Activated T-helper 17 cell treated with anti-CD3 and anti-CD28 coated beads, Interleukin-2, amount 50 U/mL, for 72 hours (primary cell): ENCODE measurements around the gene TLE7. TPM values are rescaled to one million over a fixed set of nuclear protein-coding genes. Genes with fewer than 3 reads are reported as not detected.

Experiments
- ATAC-seq: fragments of 150-1000 bp; cut with Tn5 transposase; replicated peaks from 2 replicates; pipeline ENCODE4 v1.10.0; 2021; ENCODE audit warnings: mild to moderate bottlenecking, moderate library complexity
- H3K27ac Mint-ChIP-seq: one replicate; pipeline ENCODE4 v1.8.0; 2022; ENCODE audit warnings: mixed read lengths
- H3K27me3 Mint-ChIP-seq: one replicate; pipeline ENCODE4 v1.8.0; 2022; ENCODE audit warnings: mixed read lengths
- H3K36me3 Mint-ChIP-seq: one replicate; pipeline ENCODE4 v1.8.0; 2022; ENCODE audit warnings: low read depth, mild to moderate bottlenecking, mixed read lengths
- H3K4me1 Mint-ChIP-seq: one replicate; pipeline ENCODE4 v1.8.0; 2022; ENCODE audit warnings: mixed read lengths
- H3K4me3 Mint-ChIP-seq: one replicate; pipeline ENCODE4 v1.8.0; 2022; ENCODE audit warnings: mild to moderate bottlenecking, mixed read lengths
- H3K9me3 Mint-ChIP-seq: one replicate; pipeline ENCODE4 v1.8.0; 2022; ENCODE audit warnings: mixed read lengths
- total RNA-seq, 2 donors: library from RNA; stranded (reverse); gene quantifications; one replicate each; pipeline ENCODE4 v1.2.3, GENCODE V29; 2022

Gene TLE7
- total RNA-seq, 2 donors from 2014 or later: not detected

DNA sequence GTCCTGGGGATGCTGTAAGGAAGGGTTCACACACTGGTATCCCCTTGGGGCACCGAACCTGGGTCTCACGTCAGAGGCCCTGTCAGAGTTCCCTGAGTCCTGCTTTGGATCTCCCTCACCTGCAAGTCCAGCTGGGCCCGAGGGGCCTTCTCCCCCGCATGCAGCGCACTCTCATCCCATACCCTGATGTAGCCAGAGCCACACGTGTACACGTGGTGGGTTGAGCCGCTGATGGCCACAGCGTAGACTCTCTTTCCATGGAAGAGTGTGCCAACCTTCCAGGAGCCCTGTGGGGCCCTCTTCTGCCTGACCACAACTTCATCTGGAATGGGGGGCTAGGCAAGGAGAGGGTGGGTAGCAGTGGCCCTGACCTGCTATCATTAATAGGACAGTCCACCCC, 9.9 kb downstream of the TLE7 start:
- no peaks in the 10 kb centered on the region for H3K4me1 Mint-ChIP-seq
- H3K27ac Mint-ChIP-seq: no peak overlapping the region
- H3K4me3 Mint-ChIP-seq: no peak overlapping the region
- H3K36me3 Mint-ChIP-seq: no peaks in the 10 kb centered on the region
- no peaks in the 10 kb centered on the region for H3K9me3 Mint-ChIP-seq
- peaks cover 13% of the 10 kb centered on the region for H3K27me3 Mint-ChIP-seq
- ATAC-seq: no peak

GRCh38 chr16:71431176-71431575, 10.7 kb downstream of the TLE7 start:
- no peaks in the 10 kb centered on the region for H3K9me3 Mint-ChIP-seq
- H3K4me3 Mint-ChIP-seq: no peak overlapping the region
- peaks cover 20% of the 10 kb centered on the region for H3K27me3 Mint-ChIP-seq
- H3K4me1 Mint-ChIP-seq: no peaks in the 10 kb centered on the region
- H3K27ac Mint-ChIP-seq: no peak overlapping the region
- no peaks in the 10 kb centered on the region for H3K36me3 Mint-ChIP-seq
- ATAC-seq: no peak

- Mint-ChIP-seq H3K9me3 (no peaks in the 10 kb centered on the region), H3K27ac (no peak overlapping the region), H3K36me3 (no peaks in the 10 kb centered on the region), H3K4me3 (no peak overlapping the region), H3K27me3 (peaks cover 22% of the 10 kb centered on the region), H3K4me1 (no peaks in the 10 kb centered on the region)
- ATAC-seq: no peak
Measured at GRCh38 chr16:71430744-71431143, 11.1 kb downstream of the TLE7 start.

DNA sequence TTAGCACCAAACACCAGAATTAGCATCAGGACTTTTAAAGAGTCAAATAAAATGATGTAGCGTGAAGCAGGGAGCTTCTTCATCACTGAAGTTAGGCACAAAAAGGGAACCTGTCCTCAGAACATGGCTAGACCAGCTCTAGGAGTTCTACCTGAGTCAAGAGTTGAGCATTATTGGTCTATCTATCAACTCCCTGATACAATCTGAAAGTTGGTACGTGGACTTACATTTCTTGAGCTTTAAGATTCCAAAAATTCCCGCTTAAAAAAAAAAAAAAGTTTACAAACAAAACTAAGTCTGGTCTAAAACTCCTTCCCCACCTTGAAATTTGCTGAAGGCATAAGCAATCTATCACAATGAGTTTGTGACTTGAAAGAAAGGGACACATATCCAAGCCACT, 12.3 kb downstream of the TLE7 start:
- Mint-ChIP-seq H3K36me3 (no peaks in the 10 kb centered on the region), H3K9me3 (no peaks in the 10 kb centered on the region), H3K4me1 (no peaks in the 10 kb centered on the region), H3K27me3 (peaks cover 32% of the 10 kb centered on the region), H3K4me3 (no peak overlapping the region), H3K27ac (no peak overlapping the region)
- ATAC-seq: no peak

GRCh38 chr16:71428883-71429282, 13.0 kb downstream of the TLE7 start:
- H3K36me3 Mint-ChIP-seq: no peaks in the 10 kb centered on the region
- no peak for ATAC-seq
- H3K4me1 Mint-ChIP-seq: no peaks in the 10 kb centered on the region
- no peak overlapping the region for H3K27ac Mint-ChIP-seq
- H3K27me3 Mint-ChIP-seq: peaks cover 37% of the 10 kb centered on the region
- H3K9me3 Mint-ChIP-seq: no peaks in the 10 kb centered on the region
- no peak overlapping the region for H3K4me3 Mint-ChIP-seq

DNA sequence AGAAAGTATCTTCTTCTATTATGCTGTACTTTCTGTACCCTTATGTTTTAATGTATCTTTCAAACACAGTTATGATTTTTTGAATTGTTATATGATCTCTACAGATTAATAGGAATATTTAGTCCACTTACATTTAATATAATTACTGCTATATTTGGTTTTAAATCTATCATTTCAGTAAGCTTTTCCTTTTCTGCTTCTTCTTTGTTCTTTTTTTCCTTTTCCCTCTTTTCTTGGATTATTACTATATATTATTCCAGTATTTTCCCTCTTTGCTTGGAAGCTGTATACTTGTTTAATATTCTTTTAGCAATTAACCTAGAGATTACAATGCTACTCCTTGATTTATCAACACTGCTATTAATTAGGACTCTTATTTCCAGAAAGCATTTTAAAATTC, 13.5 kb downstream of the TLE7 start:
- Mint-ChIP-seq H3K4me3 (no peak overlapping the region), H3K27ac (no peak overlapping the region), H3K9me3 (no peaks in the 10 kb centered on the region), H3K27me3 (peaks cover 38% of the 10 kb centered on the region), H3K36me3 (no peaks in the 10 kb centered on the region), H3K4me1 (no peaks in the 10 kb centered on the region)
- ATAC-seq: no peak

DNA sequence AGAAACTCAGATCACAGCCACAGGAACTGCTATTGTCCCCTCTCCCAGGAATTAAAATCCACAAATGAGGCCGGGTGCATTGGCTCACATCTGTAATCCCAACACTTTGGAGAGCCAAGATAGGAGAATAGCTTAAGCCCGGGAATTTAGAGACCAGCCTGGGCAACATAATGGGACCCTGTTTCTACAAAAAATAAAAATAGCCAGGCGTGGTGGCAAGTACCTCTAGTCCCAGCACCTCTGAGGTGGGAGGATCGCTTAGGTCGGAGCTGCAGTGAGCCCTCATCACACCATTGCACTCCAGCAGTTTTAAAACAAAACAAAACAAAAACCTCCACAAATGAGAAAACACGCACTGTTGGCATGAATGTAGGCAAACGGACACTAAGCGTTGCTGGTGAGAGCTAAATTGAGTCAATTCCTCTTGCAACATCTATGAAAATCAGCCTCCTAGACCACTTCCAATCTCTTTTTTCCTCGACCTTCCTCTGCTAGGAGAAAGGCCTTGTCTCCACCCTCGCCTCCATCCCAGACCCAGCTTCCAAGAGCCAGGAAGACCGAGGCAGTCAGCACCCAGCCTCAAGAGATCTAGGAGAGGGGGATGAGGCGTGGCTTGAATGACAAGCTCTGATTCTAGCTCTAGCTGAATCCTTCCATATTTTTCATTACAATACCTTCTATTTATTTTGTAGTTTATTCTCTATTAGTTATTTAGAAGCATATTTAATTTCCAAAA, 14.8 kb downstream of the TLE7 start:
- Mint-ChIP-seq H3K27me3 (peaks cover 38% of the 10 kb centered on the region), H3K36me3 (no peaks in the 10 kb centered on the region), H3K27ac (no peak overlapping the region), H3K9me3 (no peaks in the 10 kb centered on the region), H3K4me3 (no peak overlapping the region), H3K4me1 (no peaks in the 10 kb centered on the region)
- ATAC-seq: no peak

DNA sequence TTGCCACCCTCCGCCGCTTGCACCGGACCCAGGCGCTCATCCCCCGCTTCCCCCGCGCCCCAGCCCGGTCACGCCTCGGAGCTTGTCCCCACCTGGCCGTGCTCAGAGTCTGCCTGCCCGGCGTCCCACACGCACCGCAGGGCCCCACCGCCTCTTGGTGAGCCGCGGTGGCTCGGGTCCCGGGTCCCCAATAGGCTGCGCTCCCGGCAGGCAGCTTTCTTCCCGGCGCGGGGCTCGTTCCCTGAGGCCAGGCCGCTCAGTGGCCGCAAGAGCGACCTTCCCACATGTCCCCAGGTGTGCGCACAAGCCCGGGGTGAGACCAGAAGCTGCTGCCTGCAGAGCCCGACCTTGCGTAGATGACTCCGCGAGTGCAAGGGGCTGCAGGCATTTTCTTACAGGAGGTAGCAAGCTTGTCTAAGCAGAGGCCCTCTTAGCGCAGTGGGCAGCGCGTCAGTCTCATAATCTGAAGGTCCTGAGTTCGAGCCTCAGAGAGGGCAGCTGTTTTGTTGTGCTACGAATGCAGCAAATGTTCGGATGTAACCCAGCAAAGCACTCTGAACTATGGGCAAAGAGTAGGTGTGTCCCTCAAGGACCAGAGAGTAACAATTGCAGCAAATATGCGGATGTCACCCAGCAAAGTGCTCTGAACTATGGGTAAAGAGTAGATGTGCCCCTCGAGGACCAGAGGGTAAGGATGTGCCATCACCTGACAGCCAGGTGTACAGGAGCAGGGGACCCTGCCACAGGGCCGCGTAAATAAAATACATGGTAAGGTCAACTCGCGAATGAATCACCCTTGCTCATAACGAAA, 15.6 kb downstream of the TLE7 start:
- H3K27ac Mint-ChIP-seq: no peak overlapping the region
- H3K36me3 Mint-ChIP-seq: no peaks in the 10 kb centered on the region
- peaks cover 39% of the 10 kb centered on the region for H3K27me3 Mint-ChIP-seq
- H3K9me3 Mint-ChIP-seq: no peaks in the 10 kb centered on the region
- no peaks in the 10 kb centered on the region for H3K4me1 Mint-ChIP-seq
- H3K4me3 Mint-ChIP-seq: no peak overlapping the region
- ATAC-seq: peak; percentile 59

GRCh38 chr16:71425746-71426068, 16.1 kb downstream of the TLE7 start:
- Mint-ChIP-seq H3K9me3 (no peaks in the 10 kb centered on the region), H3K27me3 (peaks cover 41% of the 10 kb centered on the region), H3K27ac (no peak overlapping the region), H3K4me3 (no peak overlapping the region), H3K36me3 (no peaks in the 10 kb centered on the region), H3K4me1 (no peaks in the 10 kb centered on the region)
- ATAC-seq: no peak

GRCh38 chr16:71424626-71425025, 17.2 kb downstream of the TLE7 start:
- Mint-ChIP-seq H3K4me3 (no peak overlapping the region), H3K27ac (no peak overlapping the region), H3K36me3 (no peaks in the 10 kb centered on the region), H3K27me3 (peaks cover 35% of the 10 kb centered on the region), H3K9me3 (no peaks in the 10 kb centered on the region), H3K4me1 (no peaks in the 10 kb centered on the region)
- no peak for ATAC-seq

DNA sequence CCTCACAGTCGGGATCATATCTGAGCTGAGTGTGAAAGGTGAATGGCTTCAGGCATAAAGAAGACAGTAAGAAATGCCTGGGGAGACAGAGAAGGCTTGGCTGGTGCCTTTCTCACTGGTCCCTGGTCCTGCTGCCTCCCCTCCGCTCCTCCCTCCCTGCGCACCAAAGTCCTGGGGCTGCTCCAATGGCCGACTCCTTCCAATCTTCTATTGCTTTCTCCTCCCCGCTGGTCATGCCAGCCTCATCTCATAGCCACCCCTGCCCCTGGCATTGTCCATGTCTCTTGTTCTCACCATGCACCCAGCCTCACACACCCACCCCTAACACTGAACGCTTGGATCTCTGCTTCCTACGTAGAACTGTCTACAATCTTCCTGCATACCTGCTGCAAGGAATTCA, 18.0 kb downstream of the TLE7 start:
- no peak for ATAC-seq
- H3K27ac Mint-ChIP-seq: no peak overlapping the region
- H3K27me3 Mint-ChIP-seq: peaks cover 33% of the 10 kb centered on the region
- no peaks in the 10 kb centered on the region for H3K36me3 Mint-ChIP-seq
- H3K9me3 Mint-ChIP-seq: no peaks in the 10 kb centered on the region
- no peak overlapping the region for H3K4me3 Mint-ChIP-seq
- no peaks in the 10 kb centered on the region for H3K4me1 Mint-ChIP-seq

GRCh38 chr16:71423016-71423415, 18.8 kb downstream of the TLE7 start:
- no peak overlapping the region for H3K4me3 Mint-ChIP-seq
- H3K9me3 Mint-ChIP-seq: no peaks in the 10 kb centered on the region
- peaks cover 37% of the 10 kb centered on the region for H3K27me3 Mint-ChIP-seq
- no peak overlapping the region for H3K27ac Mint-ChIP-seq
- H3K36me3 Mint-ChIP-seq: no peaks in the 10 kb centered on the region
- no peaks in the 10 kb centered on the region for H3K4me1 Mint-ChIP-seq
- ATAC-seq: no peak

- no peak overlapping the region for H3K27ac Mint-ChIP-seq
- no peak overlapping the region for H3K4me3 Mint-ChIP-seq
- peak; percentile 69 for ATAC-seq
- H3K4me1 Mint-ChIP-seq: no peaks in the 10 kb centered on the region
- no peaks in the 10 kb centered on the region for H3K36me3 Mint-ChIP-seq
- H3K9me3 Mint-ChIP-seq: no peaks in the 10 kb centered on the region
- H3K27me3 Mint-ChIP-seq: peaks cover 38% of the 10 kb centered on the region
Measured at GRCh38 chr16:71421911-71422310, 19.9 kb downstream of the TLE7 start.

GRCh38 chr16:71414038-71414437, 27.8 kb downstream of the TLE7 start:
- no peak for ATAC-seq
- Mint-ChIP-seq H3K9me3 (no peaks in the 10 kb centered on the region), H3K4me3 (no peak overlapping the region), H3K27ac (no peak overlapping the region), H3K27me3 (peaks cover 31% of the 10 kb centered on the region), H3K36me3 (no peaks in the 10 kb centered on the region), H3K4me1 (no peaks in the 10 kb centered on the region)

DNA sequence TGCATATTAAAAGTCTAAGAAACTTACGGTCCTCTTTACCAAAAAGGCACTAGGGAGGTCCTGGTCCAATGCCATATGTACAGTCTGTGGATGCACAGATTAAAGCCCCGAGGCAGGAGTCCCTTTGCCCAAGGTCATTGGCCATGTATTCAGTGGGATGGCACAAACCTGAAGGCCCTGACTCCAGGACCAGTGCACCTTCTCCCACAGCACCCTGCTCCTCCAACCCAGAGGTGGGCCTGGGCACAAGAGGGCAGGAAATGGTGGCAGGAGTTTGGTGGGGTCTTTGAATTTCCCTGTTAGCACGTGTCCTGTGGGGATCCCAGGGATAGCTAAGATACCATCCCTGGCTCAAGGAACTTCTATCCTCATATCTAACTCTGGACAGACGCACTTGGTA, 28.5 kb downstream of the TLE7 start:
- Mint-ChIP-seq H3K27ac (no peak overlapping the region), H3K4me1 (no peaks in the 10 kb centered on the region), H3K27me3 (peaks cover 29% of the 10 kb centered on the region), H3K4me3 (no peak overlapping the region), H3K9me3 (no peaks in the 10 kb centered on the region), H3K36me3 (no peaks in the 10 kb centered on the region)
- no peak for ATAC-seq
